ENCODE data around the gene SPON1.
A peak's percentile ranks its signal among the peaks of the same experiment; 100 is the strongest.
"Not testable (repeated sequence)": the region's sequence is repeated elsewhere in the genome, so short reads cannot be mapped to it uniquely, and the experiment has no call there.

The SPON1 gene

GRCh38 chr11:14255238-14255534 is 292.7 kb downstream of the SPON1 start:
- no peak for DNase-seq (ENCODE audit: low read depth, low spot score)
- H3K27ac ChIP-seq: no peak overlapping the region

DNA sequence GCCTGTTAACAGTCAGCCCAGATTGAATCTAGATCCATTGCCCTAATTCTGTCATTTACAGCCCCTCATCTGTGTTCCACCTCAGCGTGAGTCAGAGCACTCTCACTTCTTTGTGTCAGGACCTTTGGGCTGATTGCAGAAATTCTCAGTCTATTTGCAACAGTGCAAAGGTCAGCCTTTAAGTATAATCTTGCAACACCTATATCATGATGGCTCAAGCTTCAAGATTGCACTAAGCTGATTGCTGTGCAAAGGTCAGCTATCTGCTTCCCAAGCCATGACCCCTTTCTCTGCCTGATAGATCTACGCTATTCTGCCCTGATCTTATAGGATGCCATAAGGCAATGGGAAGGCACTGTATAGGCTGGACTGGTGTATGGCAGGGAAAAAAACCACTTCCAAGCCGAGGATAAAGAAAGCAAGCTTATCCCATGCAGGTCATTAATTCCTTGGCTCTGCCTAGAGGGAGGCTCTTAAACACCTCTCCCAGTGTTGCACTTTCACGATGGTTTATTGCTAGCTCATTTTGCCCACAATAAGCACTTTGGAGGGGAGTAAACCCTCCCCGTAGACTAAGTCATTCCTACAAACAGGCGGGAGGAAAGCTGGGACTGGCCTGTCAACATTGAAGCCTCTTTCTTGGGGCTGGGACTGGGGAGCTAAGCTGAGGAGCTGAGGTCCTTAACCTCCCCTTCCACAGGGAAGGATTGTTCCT is 295.9 kb downstream of the SPON1 start:
- H3K27ac ChIP-seq: no peak overlapping the region
- no peak for DNase-seq (ENCODE audit: low read depth, low spot score)

- H3K27ac ChIP-seq: no peak overlapping the region
- DNase-seq (ENCODE audit: low read depth, low spot score): no peak
Measured at GRCh38 chr11:14259186-14259784, 296.8 kb downstream of the SPON1 start.

- no peak overlapping the region for H3K27ac ChIP-seq
- DNase-seq (ENCODE audit: low read depth, low spot score): no peak
Measured at GRCh38 chr11:14259878-14260277, 297.4 kb downstream of the SPON1 start.

DNA sequence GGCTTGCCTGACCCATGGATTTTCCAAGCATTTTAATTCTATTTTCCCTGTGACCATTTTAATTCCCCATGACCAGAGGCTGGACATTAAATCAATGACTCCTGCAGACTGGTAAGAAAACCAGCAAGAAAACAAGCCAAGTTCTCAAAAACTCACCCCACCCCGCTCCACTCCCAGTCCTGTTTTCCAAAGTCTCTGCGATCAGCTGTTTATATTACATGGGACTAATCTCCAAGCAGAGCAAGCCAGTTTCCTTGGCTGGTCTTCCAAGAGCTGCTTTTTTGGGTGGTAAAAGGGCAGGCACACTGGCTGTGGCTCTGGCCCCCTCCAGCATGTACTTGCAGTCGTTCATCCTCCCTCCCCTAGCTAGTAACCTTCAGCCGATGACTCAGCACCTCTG is 298.5 kb downstream of the SPON1 start:
- no peak overlapping the region for H3K27ac ChIP-seq
- no peak for DNase-seq (ENCODE audit: low read depth, low spot score)

DNA sequence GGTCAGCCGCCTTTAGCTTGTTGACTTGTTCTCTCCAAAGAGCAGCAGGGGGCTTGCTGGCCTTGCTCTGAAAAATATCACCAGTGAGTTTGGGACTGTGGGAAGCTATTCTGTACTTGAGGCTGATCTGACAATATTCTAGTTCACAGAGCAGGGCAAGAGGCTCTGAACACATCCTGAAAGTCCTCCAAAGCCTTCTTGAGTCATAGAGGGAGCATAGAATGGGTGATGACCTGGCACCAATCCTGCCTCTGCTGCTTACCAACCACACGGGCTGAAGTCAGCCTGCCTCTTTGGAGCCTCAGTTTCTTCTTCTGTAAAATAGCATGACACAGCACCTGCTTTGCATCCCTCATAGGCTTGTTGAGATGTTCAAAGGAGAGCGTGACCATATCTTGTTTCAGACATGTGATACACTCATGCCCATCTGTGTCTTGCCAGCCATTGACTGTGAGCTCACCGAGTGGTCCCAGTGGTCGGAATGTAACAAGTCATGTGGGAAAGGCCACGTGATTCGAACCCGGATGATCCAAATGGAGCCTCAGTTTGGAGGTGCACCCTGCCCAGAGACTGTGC is 299.8 kb downstream of the SPON1 start:
- no peak for DNase-seq (ENCODE audit: low read depth, low spot score)
- H3K27ac ChIP-seq: no peak overlapping the region

DNA sequence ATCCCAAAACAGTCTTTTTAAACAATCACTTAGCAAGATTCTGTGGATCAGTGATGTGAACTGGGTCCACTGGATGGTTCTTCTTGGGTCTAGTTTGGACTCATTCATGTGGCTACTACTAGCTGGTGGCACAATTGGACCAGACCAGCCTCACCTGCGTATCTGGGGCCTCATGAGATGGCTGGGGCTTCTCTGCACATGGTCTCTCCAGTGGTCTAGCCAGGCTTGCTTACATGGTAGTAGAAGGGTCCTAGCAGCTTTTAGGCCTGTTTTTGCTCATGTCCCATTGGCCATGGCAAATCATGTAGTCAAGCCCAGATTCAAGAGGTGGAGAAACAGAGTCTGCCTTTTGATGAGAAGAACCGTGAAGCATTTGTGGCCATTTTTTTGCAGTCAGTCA is 302.4 kb downstream of the SPON1 start:
- no peak for DNase-seq (ENCODE audit: low read depth, low spot score)
- H3K27ac ChIP-seq: no peak overlapping the region

DNA sequence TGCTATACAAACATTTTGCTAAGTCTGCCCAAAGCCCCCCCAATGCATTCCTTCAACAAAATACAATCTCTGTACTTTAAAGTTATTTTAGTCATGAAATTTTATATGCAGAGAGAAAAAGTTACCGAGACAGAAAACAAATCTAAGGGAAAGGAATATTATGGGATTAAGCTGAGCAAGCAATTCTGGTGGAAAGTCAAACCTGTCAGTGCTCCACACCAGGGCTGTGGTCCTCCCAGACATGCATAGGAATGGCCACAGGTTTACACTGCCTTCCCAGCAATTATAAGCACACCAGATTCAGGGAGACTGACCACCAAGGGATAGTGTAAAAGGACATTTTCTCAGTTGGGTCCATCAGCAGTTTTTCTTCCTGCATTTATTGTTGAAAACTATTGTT is 304.1 kb downstream of the SPON1 start:
- no peak overlapping the region for H3K27ac ChIP-seq
- no peak for DNase-seq (ENCODE audit: low read depth, low spot score)

GRCh38 chr11:14267861-14268635 is 305.5 kb downstream of the SPON1 start:
- no peak for DNase-seq (ENCODE audit: low read depth, low spot score)
- no peak overlapping the region for H3K27ac ChIP-seq

DNA sequence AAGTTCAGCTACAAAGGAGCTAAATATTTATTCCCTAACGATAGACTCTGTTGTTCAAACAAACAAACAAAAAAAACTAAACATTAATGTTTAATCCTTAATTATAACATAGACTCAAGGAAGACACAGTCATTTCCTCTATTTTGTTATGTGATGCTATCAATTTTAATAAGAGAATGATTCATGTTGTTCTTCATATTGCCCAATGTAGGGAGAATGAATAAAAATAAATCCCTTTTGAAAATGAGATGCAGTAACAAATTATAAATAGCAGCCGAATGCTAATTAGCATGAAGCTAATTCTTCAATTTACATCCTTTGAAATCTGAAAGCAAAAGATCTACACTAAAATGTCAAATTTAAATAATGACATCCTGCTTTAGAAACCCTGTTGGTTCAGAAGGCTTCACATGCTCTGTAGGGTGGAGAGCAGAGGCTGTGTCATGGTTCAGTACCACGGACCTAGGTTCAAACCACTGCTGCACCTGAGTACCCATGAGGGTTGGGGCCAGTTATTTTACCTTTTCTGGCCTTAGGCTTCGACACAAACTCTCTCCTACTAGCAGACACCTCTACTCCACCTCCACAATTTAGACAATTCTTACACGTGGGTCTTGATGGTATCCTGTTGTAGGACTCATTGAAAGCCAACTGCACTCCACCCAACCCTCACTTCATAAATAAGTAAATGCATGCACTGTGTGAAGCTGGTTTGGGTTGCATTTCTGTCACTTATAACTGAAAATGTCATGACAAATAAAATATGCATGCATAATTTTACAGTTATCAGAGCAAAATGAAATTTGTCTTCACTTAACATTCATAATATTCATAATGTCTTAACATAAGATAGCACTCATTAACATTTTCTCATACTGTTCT is 307.4 kb downstream of the SPON1 start:
- no peak for DNase-seq (ENCODE audit: low read depth, low spot score)
- H3K27ac ChIP-seq: no peak overlapping the region

DNA sequence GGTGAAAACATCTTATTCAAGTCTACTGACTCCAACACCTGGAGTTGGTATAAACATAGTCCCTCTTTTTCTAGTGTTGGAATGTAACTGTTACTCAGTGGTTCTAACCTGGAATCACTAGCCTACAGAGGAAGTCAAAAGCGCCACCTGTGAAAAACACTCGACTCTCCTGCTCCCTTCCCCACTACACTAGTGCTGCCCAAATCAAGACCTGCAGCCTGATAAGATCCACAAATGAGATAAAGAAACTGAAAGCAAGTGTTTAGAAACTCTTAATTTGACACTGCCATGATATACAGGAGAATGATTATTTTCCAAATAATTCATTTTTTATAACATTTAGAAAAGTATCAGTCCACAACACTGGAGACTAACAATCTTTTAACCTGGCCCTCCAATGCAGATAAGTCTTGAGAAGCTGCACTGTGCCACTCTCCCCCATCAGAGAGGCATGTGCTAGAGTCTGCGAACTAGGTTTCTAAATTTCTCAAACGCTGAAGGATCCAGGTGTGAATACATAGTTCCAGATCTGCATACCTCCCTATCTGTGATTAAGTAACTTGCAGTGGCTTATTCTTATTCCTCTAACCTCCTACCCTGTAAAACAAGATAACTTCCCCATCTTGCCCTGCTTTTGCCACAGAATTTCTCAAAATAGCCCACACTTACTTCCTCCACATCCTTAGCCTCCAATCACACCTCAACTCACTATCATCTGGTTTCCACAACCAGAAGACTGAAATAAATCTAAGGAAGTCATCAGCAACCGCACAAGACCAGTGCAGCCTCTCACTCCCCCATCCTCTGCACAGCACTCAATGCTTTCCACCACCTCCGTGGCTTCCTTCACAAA is 308.4 kb downstream of the SPON1 start:
- H3K27ac ChIP-seq: no peak overlapping the region
- DNase-seq (ENCODE audit: low read depth, low spot score): no peak

DNA sequence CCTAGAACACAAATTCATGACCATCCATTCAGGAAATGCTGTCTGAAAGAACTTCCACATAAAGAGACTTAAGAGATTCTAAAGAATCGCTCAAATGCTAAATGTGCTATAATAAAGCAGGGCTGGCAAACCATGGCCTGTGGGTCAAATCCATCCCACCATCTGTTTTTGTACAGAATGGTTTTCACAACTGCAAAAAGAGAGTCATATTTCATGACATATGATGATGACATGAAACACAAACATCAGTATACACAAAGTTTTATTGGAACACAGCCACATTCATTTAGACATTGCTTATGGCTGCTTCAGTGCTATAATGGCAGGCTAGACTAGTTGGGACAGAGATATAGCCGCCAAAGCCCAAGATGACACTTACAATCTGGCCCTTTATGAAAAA is 311.4 kb downstream of the SPON1 start:
- no peak overlapping the region for H3K27ac ChIP-seq
- DNase-seq (ENCODE audit: low read depth, low spot score): no peak

DNA sequence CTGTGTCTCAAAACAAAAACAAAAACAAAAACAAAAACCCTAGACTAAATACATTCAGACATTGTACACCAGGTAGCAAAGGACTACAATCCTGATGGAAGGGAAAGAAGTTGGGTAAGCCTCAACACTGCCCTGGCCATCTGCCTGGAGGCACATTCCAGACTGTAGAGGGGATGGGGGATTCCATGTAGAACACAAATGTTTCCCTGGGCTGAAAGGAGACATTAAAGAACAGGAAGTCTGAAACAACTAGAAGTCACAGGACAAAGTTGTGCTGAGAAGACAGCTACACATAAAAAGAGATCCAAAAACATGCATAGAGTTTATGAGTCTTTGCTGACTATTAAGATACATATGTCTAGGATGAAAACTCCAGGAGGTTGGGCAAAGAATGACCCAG is 312.6 kb downstream of the SPON1 start:
- H3K27ac ChIP-seq: no peak overlapping the region
- DNase-seq (ENCODE audit: low read depth, low spot score): no peak

GRCh38 chr11:14278869-14279268 is 316.3 kb downstream of the SPON1 start:
- DNase-seq (ENCODE audit: low read depth, low spot score); H3K27ac ChIP-seq: not testable (repeated sequence)

- DNase-seq (ENCODE audit: low read depth, low spot score): peak; percentile 37
- H3K27ac ChIP-seq: peak overlapping the region; percentile 79
Measured at GRCh38 chr11:14288189-14288935, 325.8 kb downstream of the SPON1 start.

GRCh38 chr11:14290422-14290821 is 327.9 kb downstream of the SPON1 start:
- H3K27ac ChIP-seq: no peak overlapping the region
- DNase-seq (ENCODE audit: low read depth, low spot score): no peak

GRCh38 chr11:14299921-14300320 is 337.4 kb downstream of the SPON1 start:
- DNase-seq (ENCODE audit: low read depth, low spot score): no peak
- H3K27ac ChIP-seq: no peak overlapping the region

GRCh38 chr11:14300661-14301304 is 338.3 kb downstream of the SPON1 start:
- no peak for DNase-seq (ENCODE audit: low read depth, low spot score)
- H3K27ac ChIP-seq: no peak overlapping the region
